GM19467 (cell line): ENCODE data around the gene ZNF823.
A peak's percentile ranks its signal among the peaks of the same experiment; 100 is the strongest.
"Not testable (repeated sequence)": the region's sequence is repeated elsewhere in the genome, so short reads cannot be mapped to it uniquely, and the experiment has no call there.

Source experiments
- ATAC-seq: cut with Tn5 transposase; IDR thresholded peaks from one replicate; pipeline ENCODE4 v1.9.1; 2021; ENCODE audit warnings: mild to moderate bottlenecking, moderate library complexity; ENCODE audit not compliant: unreplicated experiment

ZNF823 gene

DNA sequence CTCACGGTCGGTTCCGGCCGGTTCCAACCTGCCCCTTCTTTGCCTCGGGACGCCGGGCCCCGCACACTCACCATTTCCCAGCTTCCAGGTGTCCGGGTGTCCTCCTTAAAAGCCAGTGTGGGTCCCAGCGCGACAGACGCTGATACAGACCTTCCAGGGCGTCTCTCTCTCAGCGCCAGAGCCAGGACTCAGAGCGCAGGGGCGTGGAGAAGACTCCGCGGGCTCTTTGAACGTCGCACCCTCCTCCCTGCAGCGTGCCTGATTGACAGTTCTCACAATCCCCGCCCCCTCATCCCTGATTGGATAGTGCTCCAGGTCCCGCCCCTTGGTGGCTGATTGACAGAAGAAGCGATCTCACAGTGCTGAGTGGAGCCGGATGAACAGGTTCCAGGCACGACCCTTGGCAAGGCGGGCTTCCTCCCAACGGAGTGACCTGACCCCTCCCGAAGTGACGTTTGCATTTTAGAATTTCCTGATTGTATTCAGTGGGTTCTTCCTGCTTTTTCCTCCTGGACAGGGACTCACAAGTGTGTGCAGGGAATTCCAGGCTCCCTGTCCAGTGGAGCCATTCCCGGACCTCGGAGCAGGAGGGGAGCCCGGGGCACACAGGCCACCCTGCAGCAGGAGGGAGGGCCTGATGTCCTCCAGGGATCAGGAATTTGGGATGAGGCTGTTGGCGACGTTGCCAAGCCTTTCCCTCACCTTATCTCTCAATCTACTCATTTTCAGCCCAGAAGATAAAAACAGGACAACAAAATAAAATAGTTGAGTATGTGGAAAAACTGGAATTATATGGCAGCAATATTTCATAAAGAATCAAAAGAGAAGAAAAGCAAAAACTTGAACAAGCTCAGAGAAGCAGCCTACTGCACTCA lies at the start of gene ZNF823:
Gene ZNF823 (minus strand): TSS at position 201 of the 875 bp plus-strand sequence. CDS start 127 bp downstream, at position 74.
- ATAC-seq = peak; percentile 84

DNA sequence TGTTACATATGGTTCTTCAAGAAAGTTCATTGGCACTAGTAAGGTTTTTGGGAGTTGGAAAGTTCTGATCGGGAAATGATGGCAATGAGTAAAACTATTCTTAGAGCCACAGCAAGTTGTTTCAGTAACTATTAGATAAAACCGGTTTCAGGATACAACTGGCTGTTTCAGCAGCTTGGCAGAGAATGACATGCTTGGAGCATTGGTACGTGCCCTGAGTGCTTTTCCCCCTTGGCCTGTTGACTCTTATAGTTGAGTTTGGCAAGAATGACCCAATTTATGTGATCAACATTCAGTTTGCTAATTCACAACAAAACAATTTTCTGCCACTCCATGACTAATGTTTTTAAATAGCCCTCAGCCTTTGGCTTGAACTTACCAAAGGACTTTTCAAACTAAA lies 48.8 kb upstream of the ZNF823 start:
- ATAC-seq = no peak

DNA sequence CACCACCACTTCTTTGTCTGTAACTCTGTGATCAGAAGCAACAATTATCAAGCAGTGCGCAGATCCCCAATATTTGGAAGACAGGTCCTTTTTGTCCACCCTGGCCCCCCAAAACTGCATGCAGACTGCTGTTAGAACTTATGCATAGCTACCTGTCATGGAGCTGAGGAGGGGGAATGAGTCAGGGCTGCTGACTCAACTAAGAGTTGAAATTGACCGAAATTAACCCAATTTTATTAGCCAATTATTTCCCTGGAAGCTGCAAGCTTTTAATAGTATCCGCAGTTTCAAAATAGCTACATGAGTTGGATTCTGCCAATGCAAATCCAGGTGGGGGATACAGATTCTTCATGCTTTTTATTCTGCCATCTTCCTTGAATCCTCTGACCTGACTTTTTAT lies 45.6 kb upstream of the ZNF823 start:
- ATAC-seq = no peak

DNA sequence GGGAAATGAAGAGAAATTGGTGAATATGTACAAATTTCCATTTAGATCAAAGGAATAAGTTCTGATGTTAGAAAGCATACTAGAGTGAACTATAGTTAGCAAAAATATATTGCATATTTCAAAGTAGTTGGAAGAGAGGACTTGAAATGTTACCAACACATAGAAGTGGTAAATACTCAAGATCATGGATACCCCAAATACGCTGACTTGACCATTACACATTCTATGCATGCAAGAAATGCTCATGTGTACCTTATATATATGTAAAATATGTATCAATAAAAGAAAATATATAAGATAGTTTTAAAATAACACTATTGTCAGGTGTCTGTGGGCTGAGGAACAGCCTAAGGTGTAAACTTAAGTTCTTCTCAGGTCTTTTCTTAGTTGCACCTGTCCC lies 45.0 kb upstream of the ZNF823 start:
- no peak for ATAC-seq

DNA sequence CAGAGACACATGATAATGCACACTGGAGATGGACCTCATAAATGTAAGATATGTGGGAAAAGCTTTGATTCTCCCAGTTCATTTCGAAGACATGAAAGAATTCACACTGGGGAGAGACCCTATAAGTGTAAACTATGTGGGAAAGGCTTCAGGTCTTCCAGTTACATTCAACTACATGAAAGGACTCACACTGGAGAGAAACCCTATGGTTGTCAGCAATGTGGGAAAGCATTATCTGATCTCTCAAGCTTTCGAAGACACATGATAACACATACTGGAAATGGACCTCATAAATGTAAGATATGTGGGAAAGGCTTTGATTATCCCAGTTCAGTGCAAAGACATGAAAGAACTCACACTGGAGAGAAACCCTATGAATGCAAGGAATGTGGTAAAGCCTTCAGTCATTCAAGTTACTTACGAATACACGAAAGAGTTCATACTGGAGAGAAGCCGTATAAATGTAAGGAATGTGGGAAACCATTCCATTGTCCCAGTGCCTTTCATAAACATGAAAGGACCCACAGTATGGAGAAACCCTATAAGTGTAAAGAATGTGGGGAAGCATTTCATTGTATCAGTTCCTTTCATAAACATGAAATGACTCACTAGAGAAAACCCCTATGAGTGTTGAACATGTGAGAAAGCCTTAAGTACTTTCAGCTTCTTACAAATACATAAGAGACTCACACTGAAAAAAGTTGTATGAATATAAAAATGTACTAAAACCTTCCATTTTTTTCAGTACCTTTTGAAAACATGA lies 42.7 kb upstream of the ZNF823 start:
- ATAC-seq = no peak

DNA sequence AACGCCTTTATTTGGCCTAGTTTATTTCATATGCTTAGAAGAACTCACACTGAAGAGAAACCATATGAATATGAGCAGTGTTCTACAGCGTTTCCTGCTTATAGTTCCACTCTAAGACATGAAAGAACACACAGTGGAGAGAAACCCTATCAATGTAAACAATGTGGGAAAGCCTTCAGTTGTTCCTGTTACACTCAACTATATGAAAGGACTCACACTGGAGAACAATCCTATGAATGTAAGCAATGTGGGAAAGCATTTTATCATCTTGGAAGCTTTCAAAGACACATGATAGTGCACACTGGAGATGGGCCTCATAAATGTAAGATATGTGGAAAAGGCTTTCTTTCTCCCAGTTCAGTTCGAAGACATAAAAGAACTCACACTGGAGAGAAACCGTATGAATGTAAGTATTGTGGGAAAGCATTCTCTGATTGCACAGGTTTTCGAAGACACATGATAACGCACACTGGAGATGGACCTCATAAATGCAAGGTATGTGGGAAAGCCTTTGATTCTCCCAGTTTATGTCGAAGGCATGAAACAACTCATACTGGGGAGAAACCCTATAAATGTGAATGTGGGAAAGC lies 41.8 kb upstream of the ZNF823 start:
- no peak for ATAC-seq

DNA sequence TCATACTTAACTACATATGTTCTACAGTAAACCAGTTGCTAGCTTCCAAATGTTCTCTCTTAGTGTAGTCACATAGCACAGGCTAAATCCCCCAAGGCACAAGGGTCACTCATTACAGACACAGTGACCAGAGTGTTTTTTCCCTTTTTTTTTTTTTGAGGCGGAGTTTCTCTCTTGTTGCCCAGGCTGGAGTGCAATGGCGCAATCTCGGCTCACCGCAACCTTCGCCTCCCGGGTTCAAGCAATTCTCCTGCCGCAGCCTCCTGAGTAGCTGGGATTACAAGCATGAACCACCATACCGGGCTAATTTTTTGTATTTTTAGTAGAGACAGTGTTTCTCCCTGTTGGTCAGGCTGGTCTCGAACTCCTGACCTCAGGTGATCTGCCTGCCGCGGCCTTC lies 37.9 kb upstream of the ZNF823 start:
- ATAC-seq = not testable (repeated sequence)

DNA sequence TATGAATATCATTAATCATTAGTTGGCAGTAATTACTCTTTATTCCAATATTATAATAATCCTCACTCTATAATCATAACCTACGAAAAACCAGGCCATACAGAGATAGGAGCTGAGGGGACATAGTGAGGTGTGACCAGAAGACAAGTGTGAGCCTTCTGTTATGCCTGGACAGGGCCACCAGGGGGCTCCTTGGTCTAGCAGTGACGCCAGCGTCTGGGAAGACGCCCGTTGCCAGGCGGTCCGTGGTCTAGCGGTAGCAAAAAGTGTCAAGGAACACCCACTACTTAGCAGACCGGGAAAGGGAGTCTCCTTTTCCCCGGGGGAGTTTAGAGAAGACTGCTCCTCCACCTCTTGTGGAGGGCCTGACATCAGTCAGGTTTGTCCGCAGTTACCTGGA lies 32.8 kb upstream of the ZNF823 start:
- ATAC-seq = not testable (repeated sequence)

DNA sequence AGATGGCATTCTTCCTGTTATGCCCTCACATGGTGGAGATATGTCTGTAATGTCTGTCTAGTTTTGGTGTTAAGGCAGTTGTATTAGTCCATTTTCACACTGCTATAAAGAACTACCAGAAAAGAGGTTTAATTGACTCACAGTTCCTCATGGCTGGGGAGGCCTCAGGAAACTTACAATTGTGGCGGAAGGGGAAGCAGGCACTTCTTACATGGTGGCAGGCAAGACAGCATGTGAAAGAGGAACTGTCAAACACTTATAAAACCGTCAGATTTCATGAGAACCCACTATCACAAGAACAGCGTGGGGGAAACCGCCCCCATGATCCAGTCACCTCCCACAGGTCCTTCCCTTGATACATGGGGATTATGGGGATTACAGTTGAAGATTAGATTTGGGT lies 31.2 kb upstream of the ZNF823 start:
- no peak for ATAC-seq

DNA sequence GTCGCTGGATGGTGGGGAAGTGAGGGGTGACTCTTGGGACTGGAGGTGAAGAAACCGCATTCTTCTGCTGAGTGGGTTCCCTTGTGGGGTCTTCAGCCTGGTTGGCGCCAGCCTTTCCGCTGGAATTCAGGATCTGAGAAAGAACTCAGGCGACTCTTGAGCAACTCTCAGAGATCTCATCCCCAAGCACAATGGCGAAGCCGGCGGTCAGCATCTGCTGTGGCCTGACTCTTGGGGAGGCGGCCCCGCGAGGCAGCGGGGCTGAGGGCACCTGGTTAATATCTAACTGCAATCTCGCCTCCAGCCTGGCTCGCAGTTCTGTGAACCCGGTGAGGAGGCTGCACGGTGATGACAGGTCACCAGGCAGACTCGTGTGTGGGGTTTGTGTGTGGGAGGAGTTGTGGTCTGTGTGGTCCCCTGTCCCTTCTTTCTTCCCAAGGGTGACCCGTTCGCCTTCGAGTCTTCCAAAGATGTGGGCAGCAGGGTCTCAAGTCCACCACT lies 28.9 kb upstream of the ZNF823 start:
- ATAC-seq = peak; percentile 35

DNA sequence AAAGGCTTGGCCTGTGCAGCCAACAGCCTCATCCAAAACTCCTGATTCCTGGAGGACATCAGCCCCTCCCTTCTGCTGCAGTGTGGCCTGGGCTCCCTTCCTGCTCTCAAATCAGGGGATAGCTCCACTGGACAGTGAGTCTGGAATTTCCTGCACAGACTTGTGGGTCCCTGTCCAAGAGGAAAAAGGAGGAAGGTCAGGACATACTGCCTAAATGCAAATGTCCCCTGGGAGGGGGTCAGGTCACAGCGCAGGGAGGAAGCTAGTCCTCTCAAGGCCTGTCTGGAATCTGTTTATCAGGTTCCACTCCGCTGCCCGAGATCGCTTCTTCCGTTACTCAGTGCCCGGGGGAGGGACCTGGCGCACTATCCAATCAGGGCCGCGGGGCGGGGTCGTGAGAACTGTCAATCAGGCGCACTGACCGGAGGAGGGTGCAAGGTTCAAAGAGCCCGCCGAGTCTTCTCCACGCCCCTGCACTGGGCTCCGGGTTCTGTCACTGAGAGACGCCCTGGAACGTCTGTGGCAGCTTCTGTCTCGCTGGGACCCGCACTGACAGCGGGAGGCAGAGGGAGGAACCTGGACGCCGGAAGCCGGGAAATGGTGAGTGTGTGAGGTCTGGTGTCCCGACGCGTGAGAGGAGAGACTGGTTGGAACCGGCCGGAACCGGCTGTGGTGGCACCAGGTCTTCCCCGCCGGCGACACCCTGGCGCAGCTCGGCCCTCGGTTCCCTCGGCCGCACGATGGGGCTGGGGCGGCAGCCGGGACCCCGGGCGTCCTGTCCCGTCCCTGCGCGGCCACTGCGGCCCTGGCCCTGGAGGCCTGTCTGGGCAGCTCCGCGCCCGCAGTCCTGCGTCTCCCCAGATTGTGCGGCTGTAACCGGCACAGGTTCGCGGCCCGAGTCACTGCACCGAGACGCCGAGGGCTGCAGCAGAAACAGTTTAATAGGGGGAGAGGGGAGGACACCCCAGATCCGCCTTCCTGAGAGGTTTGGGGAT lies 28.1 kb upstream of the ZNF823 start, which contains the start of gene ZNF441:
Gene ZNF441 (plus strand): TSS at position 404 of the 995 bp plus-strand sequence. CDS start 194 bp downstream, at position 598.
- peak; percentile 88 for ATAC-seq

DNA sequence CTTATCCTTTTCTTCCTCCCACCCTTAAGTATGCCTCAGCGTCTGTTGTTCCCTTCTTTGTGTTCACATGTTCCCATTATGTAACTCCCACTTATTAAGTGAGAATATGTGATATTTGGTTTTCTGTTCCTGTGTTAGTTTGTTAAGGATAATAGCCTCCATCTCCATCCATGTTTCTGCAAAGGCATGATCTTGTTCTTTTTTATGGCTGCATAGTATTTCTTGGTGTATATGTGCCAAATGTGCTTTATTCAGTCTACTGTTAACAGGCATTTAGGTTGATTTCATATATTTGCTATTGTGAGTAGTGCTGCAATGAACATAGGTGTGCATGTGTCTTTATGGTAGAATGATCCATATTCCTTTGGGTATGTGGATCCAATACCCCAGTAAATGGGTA lies 24.9 kb upstream of the ZNF823 start:
- ATAC-seq = no peak

DNA sequence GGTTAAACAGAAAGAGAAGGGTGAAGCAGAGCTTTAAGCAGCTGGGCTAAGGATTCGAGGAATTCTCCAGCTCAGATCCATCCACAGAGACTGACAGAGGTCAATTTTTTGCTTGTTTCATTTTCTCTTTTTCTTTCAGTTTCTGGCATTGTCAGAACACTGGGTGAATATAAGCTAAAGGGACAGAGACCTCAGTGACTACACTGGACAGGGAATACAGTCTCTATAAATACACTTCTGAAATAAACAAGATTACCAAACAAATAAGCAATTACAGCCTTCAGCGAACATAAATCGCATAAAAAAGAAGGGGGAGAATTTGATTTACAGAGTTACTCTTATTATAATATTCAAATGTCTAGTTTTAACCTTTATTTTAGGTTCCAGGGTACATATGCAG lies 24.4 kb upstream of the ZNF823 start:
- ATAC-seq = no peak

DNA sequence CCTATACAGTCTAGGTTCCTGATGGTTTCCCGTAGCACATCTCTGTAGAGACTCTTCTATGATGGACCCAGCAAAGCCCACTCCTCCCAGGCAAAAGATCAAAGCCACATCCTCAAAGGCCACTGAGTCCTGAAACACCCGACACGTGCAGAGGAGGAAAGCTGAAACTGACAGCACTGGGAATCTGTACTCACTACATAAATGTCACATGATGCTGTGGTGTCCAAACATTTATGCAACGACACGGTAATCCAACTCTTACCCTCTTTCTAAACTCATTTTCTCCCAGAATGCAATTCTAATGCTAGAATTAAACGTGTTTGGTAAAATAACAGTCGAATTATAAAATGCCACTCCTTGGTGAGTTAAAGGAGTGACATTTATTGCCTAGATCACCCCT lies 21.1 kb upstream of the ZNF823 start:
- ATAC-seq = no peak

DNA sequence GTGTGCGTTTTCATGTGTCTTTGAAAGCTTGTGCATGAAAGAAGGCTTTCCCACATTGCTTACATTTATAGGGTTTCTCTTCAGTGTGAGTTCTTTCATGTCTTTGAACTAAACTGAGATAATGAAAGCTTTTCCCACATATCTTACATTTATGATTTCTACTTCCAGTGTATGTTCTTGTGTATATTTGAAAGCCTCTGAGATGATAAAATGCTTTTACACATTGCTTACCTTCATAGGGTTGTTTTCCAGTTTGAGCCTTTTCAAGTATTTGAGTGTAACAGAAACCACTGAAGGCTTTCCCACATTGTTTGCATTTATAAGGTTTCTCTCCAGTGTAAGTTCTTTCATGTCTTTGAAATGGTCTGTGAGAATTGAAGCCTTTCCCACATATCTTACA lies 18.2 kb upstream of the ZNF823 start:
- ATAC-seq = no peak

DNA sequence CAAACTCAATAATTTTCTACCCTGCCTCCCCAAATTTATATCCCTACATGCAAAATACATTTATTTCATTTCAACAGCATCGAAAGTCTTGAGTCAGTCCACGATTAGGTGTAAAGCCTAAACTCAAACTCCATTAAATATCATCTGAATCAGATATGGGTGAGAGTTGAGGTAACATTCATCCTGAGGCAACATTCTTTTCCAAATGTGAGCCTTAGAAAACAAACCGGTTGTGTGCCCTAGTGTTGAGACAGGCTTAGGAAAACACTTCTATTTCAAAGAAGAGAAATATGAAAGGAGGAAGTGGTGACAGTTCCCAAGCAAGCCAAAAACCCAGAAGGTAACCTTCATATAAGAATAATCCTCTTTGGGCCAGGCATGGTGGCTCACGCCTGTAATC lies 15.9 kb upstream of the ZNF823 start:
- ATAC-seq = no peak

DNA sequence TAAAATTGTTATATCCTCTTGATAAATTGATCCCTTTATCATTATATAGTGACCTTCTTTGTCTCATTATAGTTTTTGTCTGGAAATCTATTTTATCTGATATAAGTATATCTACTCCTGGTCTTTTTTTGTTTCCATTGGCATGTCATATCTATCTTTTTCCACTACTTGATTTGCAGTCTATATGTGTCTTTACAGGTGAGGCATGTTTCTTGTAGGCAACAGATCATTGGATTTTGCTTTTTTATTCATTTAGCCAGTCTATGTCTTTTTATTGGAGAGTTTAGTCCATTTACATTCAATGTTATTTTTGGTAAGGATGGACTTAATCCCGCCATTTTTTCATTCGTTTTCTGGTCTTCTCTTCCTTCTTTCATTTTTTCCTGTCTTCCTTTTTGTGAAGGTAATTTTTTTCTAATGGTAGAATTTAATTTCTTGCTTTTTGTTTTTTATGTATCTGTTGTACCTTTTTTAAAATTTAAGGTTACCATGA lies 13.5 kb upstream of the ZNF823 start:
- no peak for ATAC-seq

DNA sequence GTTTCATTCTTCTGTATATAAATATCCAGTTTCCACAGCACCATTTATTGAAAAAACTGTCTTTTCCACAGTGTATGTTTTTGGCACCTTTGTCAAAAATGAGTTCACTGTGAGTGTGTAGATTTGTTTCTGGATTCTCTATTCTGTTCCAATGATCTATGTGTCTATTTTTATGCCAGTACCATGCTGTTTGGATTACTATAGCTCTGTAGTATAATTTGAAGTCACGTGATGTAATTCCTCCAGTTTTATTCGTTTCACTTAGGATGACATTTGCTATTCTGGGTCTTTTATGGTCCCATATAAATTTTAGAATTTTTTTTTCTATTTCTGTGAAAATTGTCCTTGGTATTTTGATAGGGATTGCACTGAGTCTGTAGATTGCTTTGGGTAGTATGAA lies 11.0 kb upstream of the ZNF823 start:
- no peak for ATAC-seq

DNA sequence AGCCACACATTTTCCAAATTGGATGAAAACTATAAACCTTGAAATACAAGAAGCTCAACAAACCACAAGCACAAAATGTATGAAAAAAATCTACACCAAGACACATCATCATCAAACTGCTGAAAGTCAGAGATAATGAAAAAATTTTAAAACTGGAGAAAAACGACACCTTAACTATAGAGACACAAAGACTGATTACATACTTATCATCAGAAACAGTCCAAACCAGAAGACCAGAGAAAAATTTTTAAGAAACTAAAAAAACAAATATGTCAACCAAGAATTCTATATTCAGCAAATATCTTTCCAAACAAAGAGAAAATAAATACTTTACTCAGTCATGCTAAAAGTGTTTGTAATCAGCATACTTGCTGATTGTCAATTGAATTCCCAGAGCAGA lies 8.5 kb upstream of the ZNF823 start:
- no peak for ATAC-seq

DNA sequence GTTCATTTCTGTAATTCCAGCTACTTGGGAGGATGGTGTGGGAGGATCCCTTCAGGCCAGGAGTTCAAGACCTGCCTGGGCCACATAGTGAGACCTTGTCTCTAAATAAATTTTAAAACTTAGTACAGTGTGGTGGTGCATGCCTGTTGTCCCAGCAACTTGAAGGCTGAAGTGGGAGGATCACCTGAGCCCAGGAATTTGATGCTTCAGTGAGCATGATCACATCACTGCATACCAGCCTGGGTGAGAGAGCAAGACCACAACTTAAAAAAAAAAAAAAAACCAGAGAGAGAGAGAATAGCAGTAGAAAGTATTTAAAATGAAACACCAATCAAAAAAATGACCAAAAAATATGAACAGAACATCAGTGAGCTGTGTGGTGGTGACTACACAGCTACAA lies 7.1 kb upstream of the ZNF823 start:
- ATAC-seq = no peak
